A673 (cell line): ENCODE measurements around the gene KLC4.

Experiments used
- EZH2 ChIP-seq: fragments of 200-600 bp; sonication (generic); IDR thresholded peaks from 2 replicates; pipeline ENCODE4 v1.6.1; 2017; ENCODE audit warnings: borderline replicate concordance, low read depth, mild to moderate bottlenecking, mixed read lengths, antibody characterized with exemption, low read length; ENCODE audit not compliant: poor library complexity, severe bottlenecking
- TF ChIP-seq, protein P1 (sequence below): fragments of 300-800, 200-600 bp; sonication (generic); conservative IDR thresholded peaks from 2 replicates; pipeline ENCODE4 v1.5.1; 2017; ENCODE audit warnings: low read depth, mild to moderate bottlenecking, antibody characterized with exemption, low read length, moderate library complexity, mixed read lengths

DNA sequence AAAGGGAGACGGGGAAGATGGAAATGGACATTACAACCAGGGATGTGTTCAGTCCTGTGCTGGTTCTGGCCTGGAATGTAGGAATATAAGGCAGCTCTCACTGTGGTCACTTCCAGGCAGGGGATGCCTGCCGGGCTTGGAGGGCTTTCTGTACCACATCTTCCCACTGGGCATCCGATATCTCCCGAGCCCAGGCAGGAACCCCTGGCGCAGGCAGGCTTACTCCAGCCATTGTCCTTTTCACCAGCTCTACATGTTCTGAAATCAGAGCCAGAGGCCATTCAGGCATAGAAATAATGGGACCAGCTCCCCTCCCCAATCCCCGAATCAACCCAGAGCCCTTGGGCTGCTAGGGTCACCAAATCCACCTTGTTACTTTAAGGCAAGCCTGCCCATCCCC is 47.1 kb upstream of the KLC4 start:
- no peak for TF ChIP-seq EZH2
- TF ChIP-seq, protein P1, sequence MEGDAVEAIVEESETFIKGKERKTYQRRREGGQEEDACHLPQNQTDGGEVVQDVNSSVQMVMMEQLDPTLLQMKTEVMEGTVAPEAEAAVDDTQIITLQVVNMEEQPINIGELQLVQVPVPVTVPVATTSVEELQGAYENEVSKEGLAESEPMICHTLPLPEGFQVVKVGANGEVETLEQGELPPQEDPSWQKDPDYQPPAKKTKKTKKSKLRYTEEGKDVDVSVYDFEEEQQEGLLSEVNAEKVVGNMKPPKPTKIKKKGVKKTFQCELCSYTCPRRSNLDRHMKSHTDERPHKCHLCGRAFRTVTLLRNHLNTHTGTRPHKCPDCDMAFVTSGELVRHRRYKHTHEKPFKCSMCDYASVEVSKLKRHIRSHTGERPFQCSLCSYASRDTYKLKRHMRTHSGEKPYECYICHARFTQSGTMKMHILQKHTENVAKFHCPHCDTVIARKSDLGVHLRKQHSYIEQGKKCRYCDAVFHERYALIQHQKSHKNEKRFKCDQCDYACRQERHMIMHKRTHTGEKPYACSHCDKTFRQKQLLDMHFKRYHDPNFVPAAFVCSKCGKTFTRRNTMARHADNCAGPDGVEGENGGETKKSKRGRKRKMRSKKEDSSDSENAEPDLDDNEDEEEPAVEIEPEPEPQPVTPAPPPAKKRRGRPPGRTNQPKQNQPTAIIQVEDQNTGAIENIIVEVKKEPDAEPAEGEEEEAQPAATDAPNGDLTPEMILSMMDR, result no peak
